ENCODE measurements around the gene GIMAP5.

The GIMAP5 gene
- total RNA-seq: 16.9 to 98.4 (median 29.1) reads per million in 9 experiments

- Mint-ChIP-seq H3K9me3 (no peaks in the 10 kb centered on the region), H3K36me3 (ENCODE audit: insufficient read depth) (peaks cover 47% of the 10 kb centered on the region), H3K27ac (peak within 1 kb of the TSS; percentile 85 to 94), H3K4me1 (ENCODE audit: low read depth in 2 of 2) (peaks cover 63 to 79% of the 10 kb centered on the region in 2 donors), H3K4me3 (peak within 1 kb of the TSS; percentile 82 to 98), H3K27me3 (no peaks in the 10 kb centered on the region)
- ATAC-seq (replicated peaks) (peak; percentile 71), DNase-seq (no peak)
Observed at GRCh38 chr7:150737265-150738055, at the start of gene GIMAP5. GIMAP5 (plus strand) TSS chr7:150737418; CDS start chr7:150740885, 3,467 bp downstream.

- Mint-ChIP-seq H3K27me3 (no peaks in the 10 kb centered on the region), H3K36me3 (ENCODE audit: insufficient read depth) (peaks cover 69% of the 10 kb centered on the region), H3K4me1 (ENCODE audit: low read depth in 2 of 2) (peaks cover 56 to 74% of the 10 kb centered on the region in 2 donors), H3K27ac (peak overlapping the region; percentile 98 to 99), H3K9me3 (peaks cover 10 to 23% of the 10 kb centered on the region in 2 donors), H3K4me3 (peak overlapping the region; percentile 96 to 97)
- ATAC-seq (replicated peaks): no peak
- DNase-seq: no peak
Observed at GRCh38 chr7:150688630-150689029, 48.6 kb upstream of the GIMAP5 start.

GRCh38 chr7:150695654-150696053, 41.6 kb upstream of the GIMAP5 start:
- peaks cover 16 to 39% of the 10 kb centered on the region in 2 donors for H3K9me3 Mint-ChIP-seq
- H3K4me1 Mint-ChIP-seq (ENCODE audit: low read depth in 2 of 2): peaks cover 13 to 17% of the 10 kb centered on the region in 2 donors
- DNase-seq: no peak
- no peak for ATAC-seq (replicated peaks)
- no peaks in the 10 kb centered on the region for H3K27me3 Mint-ChIP-seq
- no peak overlapping the region for H3K27ac Mint-ChIP-seq
- H3K36me3 Mint-ChIP-seq (ENCODE audit: insufficient read depth): peaks cover 22% of the 10 kb centered on the region
- H3K4me3 Mint-ChIP-seq: no peak overlapping the region

- Mint-ChIP-seq H3K27ac (no peak overlapping the region), H3K9me3 (peaks cover 8 to 53% of the 10 kb centered on the region in 2 donors), H3K36me3 (ENCODE audit: insufficient read depth) (no peaks in the 10 kb centered on the region), H3K27me3 (no peaks in the 10 kb centered on the region), H3K4me3 (peak overlapping the region in 1 of 2 donors; percentile 4), H3K4me1 (ENCODE audit: low read depth in 2 of 2) (peaks cover 0 to 4% of the 10 kb centered on the region in 2 donors)
- DNase-seq: no peak
- ATAC-seq (replicated peaks): no peak
Observed at GRCh38 chr7:150703209-150703608, 34.0 kb upstream of the GIMAP5 start.

- DNase-seq: no peak
- Mint-ChIP-seq H3K27me3 (no peaks in the 10 kb centered on the region), H3K4me3 (peak overlapping the region; percentile 86 to 99), H3K27ac (peak overlapping the region; percentile 91 to 99), H3K9me3 (no peaks in the 10 kb centered on the region), H3K4me1 (ENCODE audit: low read depth in 2 of 2) (peaks cover 46% of the 10 kb centered on the region in 2 donors), H3K36me3 (ENCODE audit: insufficient read depth) (peaks cover 33% of the 10 kb centered on the region)
- ATAC-seq (replicated peaks): peak; percentile 32
Observed at GRCh38 chr7:150715293-150715692, 21.9 kb upstream of the GIMAP5 start.

- H3K27ac Mint-ChIP-seq: peak overlapping the region; percentile 91 to 99
Observed at GRCh38 chr7:150715738-150716137, 21.5 kb upstream of the GIMAP5 start.

GRCh38 chr7:150716368-150716767, 20.9 kb upstream of the GIMAP5 start, which contains the start of gene GIMAP1:
GIMAP1 (plus strand) TSS chr7:150716613; CDS start chr7:150719048, 2,435 bp downstream.
- peaks cover 43% of the 10 kb centered on the region for H3K36me3 Mint-ChIP-seq (ENCODE audit: insufficient read depth)
- ATAC-seq (replicated peaks) (peak; percentile 84), DNase-seq (peak; percentile 40 to 52 (median 42))
- peak within 1 kb of the TSS; percentile 86 to 99 for H3K4me3 Mint-ChIP-seq
- H3K4me1 Mint-ChIP-seq (ENCODE audit: low read depth in 2 of 2): peaks cover 52 to 55% of the 10 kb centered on the region in 2 donors
- H3K27ac Mint-ChIP-seq: peak within 1 kb of the TSS; percentile 91 to 99
- H3K27me3 Mint-ChIP-seq: no peaks in the 10 kb centered on the region
- no peaks in the 10 kb centered on the region for H3K9me3 Mint-ChIP-seq

More at GRCh38 chr7:150715738-150716137, 21.5 kb upstream of the GIMAP5 start:
- peaks cover 46 to 49% of the 10 kb centered on the region in 2 donors for H3K4me1 Mint-ChIP-seq (ENCODE audit: low read depth in 2 of 2)
- no peaks in the 10 kb centered on the region for H3K27me3 Mint-ChIP-seq
- H3K36me3 Mint-ChIP-seq (ENCODE audit: insufficient read depth): peaks cover 37% of the 10 kb centered on the region
- peak; percentile 37 for ATAC-seq (replicated peaks)
- no peak for DNase-seq
- H3K9me3 Mint-ChIP-seq: no peaks in the 10 kb centered on the region
- peak overlapping the region; percentile 86 to 99 for H3K4me3 Mint-ChIP-seq

GRCh38 chr7:150716939-150717338, 20.3 kb upstream of the GIMAP5 start:
- H3K9me3 Mint-ChIP-seq: no peaks in the 10 kb centered on the region
- H3K4me1 Mint-ChIP-seq (ENCODE audit: low read depth in 2 of 2): peaks cover 55 to 59% of the 10 kb centered on the region in 2 donors
- H3K36me3 Mint-ChIP-seq (ENCODE audit: insufficient read depth): peaks cover 49% of the 10 kb centered on the region
- peak overlapping the region; percentile 86 to 99 for H3K4me3 Mint-ChIP-seq
- DNase-seq (no peak), ATAC-seq (replicated peaks) (no peak)
- peak overlapping the region; percentile 91 to 99 for H3K27ac Mint-ChIP-seq
- H3K27me3 Mint-ChIP-seq: no peaks in the 10 kb centered on the region

GRCh38 chr7:150717814-150718420, 19.3 kb upstream of the GIMAP5 start:
- no peaks in the 10 kb centered on the region for H3K9me3 Mint-ChIP-seq
- no peaks in the 10 kb centered on the region for H3K27me3 Mint-ChIP-seq
- DNase-seq (no peak), ATAC-seq (replicated peaks) (no peak)
- peak overlapping the region; percentile 91 to 99 for H3K27ac Mint-ChIP-seq
- peak overlapping the region; percentile 86 to 99 for H3K4me3 Mint-ChIP-seq
- peaks cover 63 to 68% of the 10 kb centered on the region in 2 donors for H3K4me1 Mint-ChIP-seq (ENCODE audit: low read depth in 2 of 2)
- H3K36me3 Mint-ChIP-seq (ENCODE audit: insufficient read depth): peaks cover 59% of the 10 kb centered on the region

GRCh38 chr7:150719436-150719835, 17.8 kb upstream of the GIMAP5 start:
- Mint-ChIP-seq H3K4me3 (peak overlapping the region; percentile 86 to 99), H3K36me3 (ENCODE audit: insufficient read depth) (peaks cover 71% of the 10 kb centered on the region), H3K27ac (peak overlapping the region; percentile 91 to 99), H3K27me3 (no peaks in the 10 kb centered on the region), H3K9me3 (no peaks in the 10 kb centered on the region), H3K4me1 (ENCODE audit: low read depth in 2 of 2) (peaks cover 64 to 72% of the 10 kb centered on the region in 2 donors)
- DNase-seq (no peak), ATAC-seq (replicated peaks) (no peak)

- Mint-ChIP-seq H3K4me3 (peak overlapping the region; percentile 86 to 99), H3K27me3 (no peaks in the 10 kb centered on the region), H3K4me1 (ENCODE audit: low read depth in 2 of 2) (peaks cover 58 to 66% of the 10 kb centered on the region in 2 donors), H3K27ac (peak overlapping the region; percentile 91 to 99), H3K9me3 (no peaks in the 10 kb centered on the region), H3K36me3 (ENCODE audit: insufficient read depth) (peaks cover 75% of the 10 kb centered on the region)
- no peak for DNase-seq
- ATAC-seq (replicated peaks): no peak
Observed at GRCh38 chr7:150719960-150720891, 17.0 kb upstream of the GIMAP5 start.

- Mint-ChIP-seq H3K9me3 (peaks cover 0 to 2% of the 10 kb centered on the region in 2 donors), H3K27ac (peak overlapping the region; percentile 30 to 99), H3K4me1 (ENCODE audit: low read depth in 2 of 2) (peaks cover 51 to 61% of the 10 kb centered on the region in 2 donors), H3K36me3 (ENCODE audit: insufficient read depth) (peaks cover 70% of the 10 kb centered on the region), H3K4me3 (peak overlapping the region; percentile 86 to 99), H3K27me3 (no peaks in the 10 kb centered on the region)
- DNase-seq (no peak), ATAC-seq (replicated peaks) (no peak)
Observed at GRCh38 chr7:150721970-150722373, 15.2 kb upstream of the GIMAP5 start.

All from effector memory CD8-positive, alpha-beta T cell (primary cell).